ENCODE measurements around the gene MXRA7.

DNA sequence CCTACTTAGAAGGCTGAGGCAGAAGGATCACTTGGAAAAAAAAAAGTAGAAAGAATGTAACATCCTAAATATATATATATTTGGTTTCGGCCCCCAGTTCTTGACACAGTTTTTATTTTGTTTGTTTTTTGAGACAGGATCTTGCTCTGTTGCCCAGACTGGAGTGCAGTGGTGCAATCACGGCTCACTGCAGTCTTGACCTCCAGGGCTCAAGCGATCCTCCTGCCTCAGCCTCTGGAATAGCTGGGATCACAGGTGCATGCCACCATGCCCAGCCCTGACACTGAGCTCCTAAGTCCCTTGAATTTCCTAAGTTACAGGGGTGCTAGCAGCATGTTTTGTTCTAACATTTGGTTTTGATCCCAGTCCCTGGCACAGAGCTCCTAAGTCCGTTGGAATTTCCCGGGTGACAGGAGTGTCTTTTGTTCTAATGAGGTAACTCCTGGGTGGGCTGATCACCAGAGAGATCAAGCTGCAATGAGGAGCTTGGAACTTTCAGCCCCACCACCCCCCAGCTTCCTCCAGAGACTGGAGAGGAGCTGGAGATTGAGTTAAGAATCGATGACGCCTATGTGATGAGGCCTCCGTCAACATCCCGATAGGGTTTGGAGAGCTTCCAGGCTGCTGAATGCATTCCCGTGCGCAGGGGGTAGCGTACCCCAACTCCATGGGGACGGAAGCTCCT is 20.0 kb downstream of the MXRA7 start:
- no peak for TF ChIP-seq ZNF274 (IDR thresholded peaks at IDR 0.05; ENCODE audit: low read depth, low read length)
- TF ChIP-seq YY1 (IDR thresholded peaks at IDR 0.05; ENCODE audit: insufficient read depth, insufficient read length) = no peak

Data from NT2/D1 (cell line).